ENCODE data around the gene SIPA1L3.

SIPA1L3 gene

DNA sequence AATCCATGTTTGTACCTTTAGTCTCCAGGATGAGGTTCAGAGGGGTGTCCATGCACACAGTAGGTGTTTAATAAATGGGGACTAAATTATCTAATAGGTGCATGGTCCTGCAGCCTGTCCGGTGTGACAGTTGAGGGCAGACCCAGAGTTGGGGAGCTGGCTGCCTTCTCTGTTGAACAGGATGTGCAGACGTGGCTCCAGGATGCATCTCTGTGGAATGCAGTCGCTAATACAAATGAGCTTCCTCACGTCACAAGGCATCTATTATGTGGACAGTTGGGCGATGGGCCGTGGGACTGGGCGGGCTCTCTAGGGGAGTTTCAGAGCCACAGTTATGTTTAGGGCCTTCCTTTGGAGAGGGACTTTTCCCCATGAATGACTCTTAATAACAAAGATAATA is 71.0 kb downstream of the SIPA1L3 start:
- no peak for DNase-seq

DNA sequence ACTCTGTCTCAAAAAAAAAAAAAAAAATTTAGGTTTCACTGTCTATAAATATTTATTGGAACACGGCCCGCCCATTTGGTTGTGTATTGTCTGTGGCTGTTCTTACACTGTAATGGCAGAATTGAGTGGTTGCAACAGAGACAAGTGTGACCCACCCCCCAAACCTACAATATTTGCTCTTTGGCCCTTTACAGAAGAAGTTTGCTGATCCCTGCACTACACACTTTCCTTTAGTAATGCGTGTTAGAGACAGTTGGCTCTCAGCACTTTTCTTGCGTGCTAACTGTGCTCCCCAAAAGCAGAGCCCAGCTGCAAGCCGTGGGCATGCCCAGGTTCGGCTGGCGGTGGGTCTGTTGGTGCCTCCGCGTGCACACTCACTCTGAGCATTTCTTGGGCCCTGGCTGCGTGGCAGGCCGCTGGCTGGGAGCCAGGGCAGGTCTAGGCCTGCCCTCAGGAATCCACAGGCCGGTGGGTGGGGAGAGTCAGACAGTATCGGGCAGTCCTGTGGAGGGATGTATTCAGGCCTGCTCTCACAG is 72.6 kb downstream of the SIPA1L3 start:
- DNase-seq = no peak

DNA sequence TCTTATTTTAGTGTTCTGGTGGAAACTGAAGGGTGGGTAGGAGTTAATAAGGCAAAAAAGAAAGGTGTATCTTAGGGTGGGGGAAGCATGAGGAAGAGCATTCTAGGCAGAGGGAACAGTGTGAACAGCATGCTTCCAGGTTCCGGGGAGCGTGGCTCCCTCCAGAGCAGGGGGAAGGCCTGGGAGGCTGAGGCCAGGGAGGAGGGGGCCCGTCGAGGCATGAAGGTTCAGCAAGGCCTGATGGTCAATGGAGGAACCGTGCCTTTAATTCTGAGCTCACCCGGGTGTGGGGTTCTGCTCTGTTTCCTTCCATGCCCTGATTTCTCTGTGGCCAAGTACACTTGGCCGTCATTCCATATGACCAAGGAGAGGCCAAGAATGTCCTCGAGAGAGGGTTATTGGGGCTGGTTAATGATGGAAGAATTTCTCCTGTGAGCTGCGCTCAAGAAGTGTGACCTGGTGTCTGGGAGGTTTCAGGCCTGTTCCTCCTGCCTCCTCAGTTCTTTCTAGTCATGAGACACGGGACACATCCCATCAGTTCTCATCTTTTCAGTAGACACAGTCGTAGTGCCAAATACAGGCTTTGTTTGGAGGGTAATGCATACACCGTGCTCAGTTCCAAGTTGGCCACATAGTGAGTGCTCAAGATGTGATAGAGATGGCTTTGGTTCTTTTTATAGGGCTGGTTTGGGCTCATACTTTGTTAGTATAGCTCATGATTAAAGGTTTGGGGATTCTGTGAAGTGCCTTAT is 73.6 kb downstream of the SIPA1L3 start:
- DNase-seq = no peak

DNA sequence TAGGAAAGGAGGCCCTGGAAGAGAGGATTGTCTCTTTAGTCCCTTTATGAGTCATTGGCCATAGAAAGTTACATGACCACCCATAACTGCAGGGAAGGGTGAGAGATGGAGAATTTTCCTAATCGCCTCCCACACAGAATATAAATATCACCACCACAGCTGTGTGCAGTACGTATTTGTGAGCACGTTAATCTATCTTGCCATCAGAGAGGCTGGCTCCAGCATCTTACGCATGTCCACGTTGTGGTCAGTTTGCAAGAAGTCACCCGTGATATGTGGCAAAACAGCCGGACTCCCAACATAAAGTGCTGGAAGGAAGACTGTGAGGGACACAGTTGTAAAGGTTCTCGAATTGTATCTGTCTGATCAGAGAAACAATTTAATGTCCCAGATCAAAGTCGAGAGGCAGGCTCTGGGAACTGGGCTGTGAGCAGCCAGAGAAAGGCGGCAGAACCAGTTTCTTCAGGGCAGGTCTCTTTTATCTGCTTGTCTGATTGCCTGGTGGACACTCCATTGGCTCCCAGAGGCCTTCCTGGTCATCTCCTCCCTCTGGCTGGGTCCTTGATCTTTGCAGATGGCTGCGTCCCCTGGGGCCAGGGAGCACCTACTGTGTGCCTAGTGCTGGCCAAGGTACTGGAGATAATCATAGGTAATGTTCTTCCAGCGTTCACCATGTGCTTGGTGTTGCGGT is 74.9 kb downstream of the SIPA1L3 start:
- DNase-seq = no peak

DNA sequence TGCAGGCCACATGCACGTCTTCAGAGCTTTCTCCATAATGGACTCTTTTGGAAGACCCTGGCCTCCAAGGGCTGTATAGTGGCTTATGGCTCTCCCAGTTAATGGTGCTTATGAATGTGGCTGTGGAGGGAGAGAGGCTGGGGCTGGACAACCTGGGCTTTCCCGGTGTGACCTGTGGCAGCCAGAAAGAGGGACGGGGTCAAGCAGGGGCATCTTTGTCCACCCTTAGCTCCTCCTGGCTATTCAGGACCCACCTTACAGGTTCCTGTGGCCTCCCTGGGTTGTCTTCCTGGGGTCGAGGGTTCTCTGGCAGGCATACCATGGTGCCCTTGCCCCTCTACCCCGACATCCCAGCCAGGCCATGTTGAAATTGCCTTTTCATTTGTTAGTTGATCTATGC is 75.6 kb downstream of the SIPA1L3 start:
- no peak for DNase-seq

DNA sequence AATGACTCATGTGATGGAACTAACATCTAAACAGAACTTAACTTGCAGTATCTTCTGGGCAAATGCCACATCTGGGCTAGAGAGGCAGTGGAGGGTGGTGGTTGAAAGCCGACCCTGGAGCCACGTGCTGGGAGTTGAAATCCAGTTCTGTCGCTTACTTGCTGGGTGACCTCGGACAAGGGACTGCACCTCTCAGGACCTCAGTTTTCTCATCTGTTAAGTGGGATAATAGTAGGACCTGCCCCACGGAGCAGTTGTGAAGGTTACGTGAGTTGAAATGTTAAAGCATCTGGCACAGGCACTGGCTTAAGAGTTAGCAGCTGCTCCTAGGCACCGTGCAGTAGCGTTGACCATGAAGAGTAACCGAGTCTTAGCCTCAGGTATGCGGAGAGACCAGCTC is 76.1 kb downstream of the SIPA1L3 start:
- no peak for DNase-seq

DNA sequence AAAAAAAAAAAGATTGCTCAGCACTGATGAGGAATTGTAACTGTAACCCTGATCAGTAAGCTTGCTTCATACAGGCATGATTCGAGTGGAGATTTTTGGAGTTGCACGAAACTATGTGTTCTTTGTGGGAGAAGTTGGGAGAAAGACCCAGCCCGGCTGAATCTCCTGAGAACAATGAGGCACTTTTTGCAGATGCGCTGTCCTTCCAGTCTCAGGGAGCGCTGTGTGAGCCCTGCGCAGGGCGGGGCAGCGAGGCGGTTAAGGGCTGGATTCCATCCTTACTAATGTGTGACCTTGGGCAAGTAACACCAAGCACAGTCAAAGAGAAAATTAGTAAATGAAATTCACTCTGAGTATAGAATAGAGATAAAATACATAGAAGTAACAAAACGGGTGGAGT is 76.9 kb downstream of the SIPA1L3 start:
- DNase-seq = no peak

DNA sequence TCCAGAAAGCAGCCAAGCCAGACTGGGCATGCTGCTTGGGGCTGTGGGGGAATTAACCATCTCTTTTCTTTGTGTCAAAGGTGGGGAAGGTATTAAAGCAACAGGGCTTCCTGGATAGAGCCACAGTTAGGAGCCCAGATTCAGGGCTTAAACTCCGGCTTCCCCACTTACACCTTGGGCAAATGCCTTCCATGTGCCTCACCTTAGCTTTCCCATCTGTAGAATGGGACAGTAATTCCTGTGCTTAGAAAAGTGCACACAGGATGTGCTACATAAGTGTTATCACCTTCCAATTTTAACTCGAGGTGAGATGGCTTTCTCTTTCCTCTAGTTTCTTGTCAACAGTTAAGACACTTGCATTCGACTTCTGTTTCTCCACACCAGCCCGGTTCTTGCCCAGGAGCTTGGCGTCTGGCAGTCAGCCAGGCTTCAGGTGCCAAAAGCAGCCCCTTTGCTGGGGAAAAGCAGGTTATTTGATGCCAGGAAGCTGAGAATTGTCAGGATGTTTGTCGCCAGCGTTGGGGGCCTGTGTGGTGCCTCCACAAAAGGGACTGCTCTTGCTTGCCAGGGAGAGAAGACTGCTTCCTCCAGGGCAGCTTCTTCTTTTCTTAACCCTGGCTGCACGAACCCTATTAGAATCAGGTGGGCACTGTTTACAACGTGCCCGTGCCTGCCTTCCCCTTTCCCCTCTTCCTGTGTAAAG is 79.2 kb downstream of the SIPA1L3 start:
- DNase-seq = no peak

DNA sequence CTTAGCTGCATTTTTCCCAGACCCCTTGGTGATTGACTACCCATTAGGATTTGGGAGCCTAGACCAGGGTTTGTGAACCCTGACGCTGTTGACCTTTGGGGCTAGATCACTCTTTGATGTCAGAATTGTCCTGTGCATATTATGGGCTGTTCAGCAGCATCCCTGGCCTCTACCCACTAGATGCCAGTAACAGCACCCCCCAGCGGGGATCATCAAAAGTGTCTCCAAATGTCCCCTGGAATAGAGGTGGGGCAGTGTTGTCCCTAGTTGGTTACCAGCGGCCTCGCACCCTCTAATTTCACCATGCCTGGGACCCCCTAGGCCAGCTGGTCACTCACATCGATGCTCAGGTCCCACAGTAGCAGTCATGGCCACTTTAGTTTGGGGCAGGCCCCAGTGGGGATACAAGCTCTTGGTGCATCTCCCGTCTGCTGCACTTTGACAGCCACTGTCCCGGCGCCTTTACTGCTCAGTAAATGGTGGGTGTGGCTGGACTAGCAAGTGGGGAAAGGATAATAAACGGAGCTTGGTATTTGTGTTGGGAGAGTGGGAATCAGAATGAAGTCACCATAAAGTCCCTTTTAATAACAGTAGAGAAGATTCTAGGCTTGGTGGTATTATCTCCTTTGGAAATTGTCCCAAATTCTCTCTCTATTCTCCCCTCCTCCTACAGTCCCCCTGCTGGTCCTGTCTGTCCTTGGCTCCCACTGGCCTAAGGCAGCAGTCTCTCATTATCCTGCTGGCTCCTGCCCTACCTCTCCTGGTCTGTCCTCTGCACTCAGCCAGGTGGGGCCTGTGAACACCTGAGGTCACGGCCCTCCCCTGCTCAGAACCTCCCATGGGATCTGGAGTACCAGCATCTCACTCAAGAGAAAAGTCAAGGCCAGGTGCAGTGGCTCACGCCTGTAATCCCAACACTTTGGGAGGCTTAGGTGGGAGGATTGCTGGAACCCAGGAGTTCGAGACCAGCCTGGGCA is 80.6 kb downstream of the SIPA1L3 start:
- no peak for DNase-seq

DNA sequence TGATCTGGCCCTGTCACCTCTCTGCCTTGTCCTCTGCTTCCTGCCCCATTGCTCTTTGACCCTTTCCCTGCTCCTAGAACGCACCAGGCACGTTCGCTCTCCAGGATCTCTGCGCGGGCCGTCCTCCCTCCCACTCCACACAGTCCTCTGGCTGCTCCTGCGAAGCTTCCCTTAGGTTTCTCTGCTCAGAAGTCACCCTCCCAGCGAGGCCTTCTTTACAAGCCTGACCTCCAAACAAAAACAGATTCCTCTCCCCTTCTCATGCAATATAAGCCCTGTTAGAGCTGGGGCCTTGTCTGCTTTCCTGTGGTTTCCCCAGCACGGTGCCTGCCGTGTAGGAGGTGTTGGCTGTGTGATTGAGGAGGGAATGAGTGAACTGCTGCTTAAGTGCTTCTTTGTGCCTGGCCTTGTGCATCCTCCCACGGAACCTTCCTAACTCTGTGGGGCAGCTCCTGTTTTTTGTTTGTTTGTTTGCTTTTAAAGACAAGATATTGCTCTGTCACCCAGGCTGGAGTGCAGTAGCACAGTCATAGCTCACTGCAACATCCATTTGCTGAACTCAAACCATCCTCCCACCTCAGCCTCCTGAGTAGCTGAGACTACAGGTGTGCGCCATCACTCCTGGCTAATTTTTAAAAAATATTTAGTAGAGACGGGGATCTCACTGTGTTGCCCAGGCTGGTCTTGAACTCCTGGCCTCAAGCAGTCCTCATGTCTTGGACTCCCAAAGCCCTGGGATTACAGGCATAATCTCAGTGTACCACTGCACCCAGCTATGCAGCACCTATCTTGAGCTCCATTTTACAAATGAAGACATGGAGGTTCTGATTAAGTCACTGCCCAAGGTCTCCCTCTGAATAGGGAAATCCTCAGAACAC is 82.0 kb downstream of the SIPA1L3 start:
- DNase-seq = peak; percentile 13

DNA sequence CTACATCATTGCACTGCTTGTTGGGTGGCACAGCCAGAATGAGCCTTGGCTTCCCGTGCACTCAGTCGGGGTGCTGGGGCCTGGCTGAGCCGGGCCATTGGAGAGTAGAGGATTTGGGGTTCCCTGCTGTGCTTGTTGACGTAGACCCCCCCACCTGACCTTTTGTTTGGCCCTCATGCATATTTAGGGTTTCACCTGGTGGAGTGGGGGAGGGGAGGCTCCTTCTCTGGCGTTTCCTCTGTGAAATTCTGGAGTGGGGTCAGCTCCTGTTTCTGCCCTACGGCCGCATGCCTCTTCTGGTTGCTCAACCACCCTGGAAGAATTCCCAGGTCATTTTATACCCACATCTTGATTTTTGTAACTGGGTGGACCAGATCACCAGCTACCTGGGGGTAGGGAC is 82.8 kb downstream of the SIPA1L3 start:
- DNase-seq = no peak

DNA sequence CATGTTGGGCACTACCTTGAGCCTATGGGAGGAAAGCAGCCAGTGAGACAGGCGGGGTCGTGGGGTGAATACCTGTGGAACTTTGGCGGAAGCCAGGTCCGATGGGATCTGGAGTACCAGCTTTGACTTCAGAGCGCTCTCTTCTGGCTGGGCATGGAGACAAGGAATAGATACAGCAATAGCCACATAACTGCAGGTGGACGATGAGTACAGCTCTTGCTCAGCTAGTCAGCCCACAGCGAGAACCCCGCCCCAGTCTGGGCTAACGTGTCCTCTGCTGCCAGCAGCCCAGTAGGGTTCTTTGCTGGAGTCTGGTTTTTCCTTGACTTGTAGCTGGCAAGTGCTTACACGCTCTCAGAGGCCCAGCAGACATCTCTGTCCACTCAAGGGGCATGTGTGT is 83.4 kb downstream of the SIPA1L3 start:
- DNase-seq = no peak

DNA sequence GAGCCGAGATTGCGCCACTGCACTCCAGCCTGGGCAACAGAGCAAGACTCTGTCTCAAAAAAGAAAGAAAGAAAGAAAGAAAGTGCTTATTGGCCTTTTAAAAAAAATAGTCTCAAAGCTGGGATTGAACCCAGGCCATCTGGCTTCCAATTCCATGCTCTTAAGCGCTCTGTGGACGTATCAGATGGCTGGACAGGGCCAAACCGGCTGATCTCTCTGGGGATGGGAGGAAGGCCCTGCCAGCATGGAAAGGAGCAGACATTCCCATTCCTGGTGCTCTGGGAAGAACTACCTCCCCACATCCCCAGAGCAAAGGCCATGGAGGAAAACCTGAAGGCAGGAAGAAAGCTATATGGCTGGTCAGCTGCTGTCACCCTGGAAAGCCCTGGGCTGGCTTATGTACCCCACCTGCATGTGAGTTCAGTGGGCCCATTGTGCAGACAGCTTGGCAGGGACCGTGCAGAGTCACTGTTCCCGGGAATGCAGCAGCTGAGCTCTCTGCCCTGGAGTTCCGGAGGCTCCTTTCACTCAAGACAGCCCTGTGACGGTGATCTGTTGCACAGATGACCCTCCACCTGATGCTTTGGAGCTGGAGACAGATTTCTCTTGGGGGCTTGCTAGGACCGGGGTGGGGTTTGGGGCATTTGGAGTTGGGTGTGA is 84.3 kb downstream of the SIPA1L3 start:
- DNase-seq = no peak

DNA sequence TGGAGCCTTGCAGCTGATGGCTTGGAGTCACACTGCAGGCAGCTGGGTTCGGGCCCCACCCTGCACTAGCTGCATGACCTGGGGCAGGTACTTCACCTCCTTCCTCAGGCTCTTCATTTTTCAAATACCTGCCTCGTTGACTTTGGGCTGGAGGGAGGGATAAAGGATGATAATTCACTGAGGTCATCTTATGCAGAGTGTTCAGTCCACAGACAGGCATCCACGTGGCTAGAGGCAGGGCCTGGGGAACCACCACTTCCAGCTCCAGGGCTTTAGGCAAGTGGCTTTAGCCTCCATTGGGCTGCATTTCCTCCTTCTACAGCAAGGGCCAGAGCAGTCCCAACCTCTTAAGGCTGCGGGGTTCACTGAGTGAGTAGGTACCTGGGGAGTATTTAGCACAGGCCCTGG is 84.8 kb downstream of the SIPA1L3 start:
- DNase-seq = no peak

DNA sequence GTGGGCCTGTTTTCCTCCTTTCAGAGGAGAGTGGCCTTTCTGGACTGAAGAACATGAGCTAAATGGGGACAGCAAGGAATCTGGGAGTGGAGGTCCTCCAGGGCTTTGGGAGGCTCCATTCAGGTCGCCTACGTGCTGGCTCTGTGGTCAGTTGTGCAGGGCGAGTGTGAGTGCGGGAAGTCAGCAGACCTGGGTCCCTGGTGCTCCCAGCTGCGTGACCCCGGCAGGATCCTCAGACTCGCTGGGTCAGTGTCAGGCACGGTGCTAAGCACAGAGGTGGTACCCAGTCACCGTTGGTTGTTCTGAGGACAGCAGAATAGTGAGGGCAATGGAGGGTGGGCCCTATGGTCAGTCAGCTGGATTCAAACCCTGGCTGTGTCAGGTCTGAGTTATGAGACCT is 85.8 kb downstream of the SIPA1L3 start:
- DNase-seq = no peak

DNA sequence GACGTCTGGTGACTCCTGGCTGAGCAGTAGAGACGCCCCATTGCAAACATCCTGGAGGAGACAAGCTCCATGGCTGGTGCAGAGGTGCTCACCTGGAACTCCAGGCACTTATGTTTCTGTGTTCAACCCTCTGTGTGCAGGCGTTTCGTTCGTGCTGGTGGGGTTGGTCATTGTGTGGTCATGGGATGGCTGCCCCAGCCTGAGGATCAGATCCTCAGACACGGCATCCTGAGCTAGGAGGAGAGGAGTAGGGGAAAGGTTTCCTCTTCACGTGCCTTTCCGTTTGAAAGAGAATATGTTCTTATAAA is 87.8 kb downstream of the SIPA1L3 start:
- no peak for DNase-seq

DNA sequence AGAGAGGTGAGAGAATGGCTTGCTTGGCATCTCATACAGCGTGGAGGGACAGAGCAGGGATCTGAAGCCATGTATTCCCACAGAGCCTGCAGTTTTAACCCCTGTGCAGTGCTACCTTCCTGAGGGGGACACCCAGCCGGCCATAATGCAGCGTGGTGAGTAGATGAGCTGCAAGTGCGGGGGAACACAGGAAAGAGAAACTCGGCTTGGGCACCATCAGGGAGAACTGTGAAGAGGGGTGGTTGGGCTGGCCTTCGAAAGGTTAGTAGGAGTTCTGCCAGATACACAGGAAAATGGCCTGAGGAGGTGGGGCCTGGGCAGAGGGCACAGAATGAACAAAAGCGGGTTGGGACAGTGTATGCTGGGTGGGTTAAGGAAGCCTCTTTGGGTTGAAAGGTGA is 88.3 kb downstream of the SIPA1L3 start:
- DNase-seq = no peak

DNA sequence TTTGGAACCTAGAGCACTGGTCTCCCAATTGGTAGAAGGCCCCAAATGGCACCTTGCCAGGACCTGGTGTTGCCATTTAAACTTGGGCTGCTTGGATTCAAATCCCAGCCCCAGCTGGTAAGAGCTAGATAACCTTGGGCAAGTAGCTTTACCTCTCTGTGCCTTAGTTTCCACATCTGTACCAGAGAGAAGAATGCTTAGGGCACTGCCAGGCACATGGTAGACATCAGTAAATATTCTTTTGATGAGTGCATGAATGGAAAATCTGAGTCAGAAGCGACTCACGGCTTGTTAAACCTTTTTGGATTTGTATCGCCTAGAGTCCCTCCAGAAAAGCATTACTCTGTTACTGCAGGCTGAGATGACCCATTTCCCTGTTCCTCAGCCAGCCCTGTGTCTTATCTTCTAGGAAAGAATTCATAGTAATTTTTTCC is 90.9 kb downstream of the SIPA1L3 start:
- peak; percentile 45 for DNase-seq

DNA sequence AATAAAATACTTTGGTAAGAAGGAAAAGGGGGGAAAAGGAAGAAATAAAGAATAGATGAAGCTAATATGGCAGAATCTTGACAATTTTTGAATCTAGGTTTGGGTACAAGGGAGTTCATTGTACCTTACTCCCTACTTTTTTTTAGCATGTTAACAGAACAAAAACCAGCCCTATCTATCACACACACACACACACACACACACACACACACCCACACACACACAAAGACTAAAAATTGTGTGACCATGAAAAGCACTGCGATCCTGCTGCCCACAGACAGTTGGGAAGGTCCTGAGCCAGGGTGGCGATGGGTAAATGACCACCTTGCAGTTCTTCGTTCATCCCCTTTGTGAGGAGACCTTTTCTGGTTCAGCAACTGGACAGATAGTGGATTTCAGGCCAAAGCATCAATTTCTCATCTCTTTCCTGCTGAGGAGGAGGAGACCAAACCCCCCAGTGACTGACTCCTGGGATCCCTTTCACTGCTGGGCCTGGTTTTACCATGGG is 91.8 kb downstream of the SIPA1L3 start:
- no peak for DNase-seq

DNA sequence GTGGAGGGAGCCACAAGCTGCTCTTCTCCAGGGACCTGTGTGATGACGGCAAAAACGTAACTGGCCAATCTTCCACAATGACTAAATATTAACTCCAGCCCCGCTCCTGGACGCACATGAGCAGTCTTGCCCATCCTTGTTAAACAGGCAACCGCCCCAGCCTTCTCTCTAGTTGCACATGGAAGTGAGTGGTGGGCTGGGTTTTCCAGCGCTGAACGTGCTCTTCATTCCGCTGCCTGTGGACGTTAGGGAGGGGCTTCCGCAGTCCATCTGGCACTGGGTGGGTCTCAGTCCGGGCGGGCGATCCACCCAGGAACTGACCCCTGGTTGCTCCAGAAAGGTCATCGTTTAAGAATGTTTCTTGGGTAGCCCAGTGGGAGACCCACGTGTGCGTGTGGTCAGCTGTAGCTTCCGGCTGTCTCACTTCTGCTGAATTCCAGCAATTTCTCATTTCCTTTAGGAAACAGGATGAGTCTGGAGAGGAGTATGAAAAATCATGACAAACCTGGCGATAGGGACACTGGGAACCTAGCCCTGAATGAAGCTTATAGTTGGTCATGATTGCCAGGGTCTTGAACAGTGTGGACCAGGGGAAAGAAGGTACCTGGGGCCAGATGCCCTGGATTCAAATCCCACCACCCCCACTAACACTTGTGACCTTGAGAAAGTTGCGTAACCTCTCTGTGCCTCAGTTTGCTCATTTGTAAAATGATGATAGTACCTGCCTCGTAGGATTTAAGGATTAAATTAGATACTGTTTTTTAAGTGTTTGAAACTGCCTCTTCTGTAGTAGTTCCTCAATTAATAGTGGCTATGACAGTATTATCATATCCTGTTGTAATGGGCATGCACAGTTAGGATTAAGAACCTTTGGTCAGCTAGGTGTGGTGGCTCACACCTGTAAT is 92.6 kb downstream of the SIPA1L3 start:
- DNase-seq = no peak

Data from activated CD4-positive, alpha-beta T cell treated with anti-CD3 and anti-CD28 coated beads for 48 hours (primary cell).